Measurements from ENCODE around the gene AGO3.

Gene AGO3

DNA sequence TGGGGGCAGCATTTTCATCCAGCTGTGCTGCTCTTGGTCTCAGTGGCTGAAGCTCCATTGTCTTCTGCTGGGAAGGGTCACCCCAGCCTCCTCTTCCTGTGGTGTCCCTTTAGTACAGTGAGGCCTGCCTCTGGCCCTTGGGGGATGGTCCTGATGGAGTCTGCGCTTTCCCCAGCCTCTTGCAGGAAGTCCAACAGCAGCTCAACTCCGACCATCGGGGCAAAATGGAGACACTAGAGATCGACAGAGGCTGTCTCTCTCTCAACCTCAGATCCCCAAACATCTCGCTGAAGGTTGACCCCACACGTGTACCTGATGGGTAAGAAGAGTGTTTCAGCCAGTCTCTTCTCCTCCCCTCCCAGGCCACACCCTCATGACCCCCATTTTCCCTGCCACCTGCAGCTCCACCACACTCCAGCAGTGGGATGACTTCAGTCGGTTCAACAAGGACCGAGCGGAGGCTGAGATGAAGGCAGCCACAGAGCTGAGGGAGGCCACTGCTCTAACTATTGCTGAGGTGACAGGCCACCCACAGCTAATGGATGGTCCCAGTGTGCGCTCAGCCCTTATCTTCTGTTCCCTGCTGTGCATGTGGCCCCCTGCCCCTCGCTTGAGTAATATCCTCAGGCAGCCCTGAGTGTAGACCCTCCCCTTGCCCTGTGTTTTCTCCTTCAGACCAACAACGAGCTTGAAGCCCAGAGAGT is 155.8 kb downstream of the AGO3 start:
- no peak for TF ChIP-seq CTCF (IDR thresholded peaks at IDR 0.05)

DNA sequence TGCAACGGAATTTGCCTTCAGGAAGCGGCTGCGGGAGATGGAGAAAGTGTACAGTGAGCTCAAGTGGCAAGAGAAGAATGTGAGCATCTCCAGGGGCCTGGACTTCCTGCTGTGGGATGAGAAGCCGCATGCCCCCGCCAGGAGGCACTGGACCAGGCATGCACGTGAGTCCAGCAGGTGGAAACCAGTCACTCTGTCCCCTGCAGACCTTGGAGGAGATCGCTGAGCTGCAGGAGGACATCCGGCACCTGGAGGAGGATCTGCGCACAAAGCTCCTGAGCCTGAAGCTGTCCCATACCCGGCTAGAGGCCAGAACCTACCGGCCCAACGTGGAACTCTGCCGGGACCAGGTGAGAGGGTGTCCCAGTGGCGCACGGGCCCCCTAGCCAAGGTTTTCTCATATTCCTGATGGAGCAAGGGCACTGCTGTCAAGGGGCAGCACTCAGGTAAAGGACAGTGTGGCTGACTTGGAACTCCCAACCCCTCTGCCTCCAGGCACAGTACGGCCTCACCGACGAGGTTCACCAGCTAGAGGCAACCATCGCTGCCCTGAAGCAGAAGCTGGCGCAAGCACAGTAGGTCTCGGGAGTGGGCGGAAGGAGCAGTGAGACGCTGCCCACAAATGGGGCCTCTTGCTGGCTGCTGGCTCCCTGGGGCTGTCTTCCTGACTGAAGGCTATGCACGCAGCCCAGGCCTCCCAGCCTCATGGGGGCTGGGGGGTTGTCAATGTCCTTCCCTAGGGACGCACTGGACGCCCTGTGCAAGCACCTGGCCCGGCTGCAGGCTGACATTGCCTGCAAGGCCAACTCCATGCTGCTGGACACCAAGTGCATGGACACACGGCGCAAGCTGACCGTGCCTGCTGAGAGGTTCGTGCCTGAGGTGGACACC is 156.6 kb downstream of the AGO3 start:
- TF ChIP-seq CTCF (IDR thresholded peaks at IDR 0.05) = no peak

DNA sequence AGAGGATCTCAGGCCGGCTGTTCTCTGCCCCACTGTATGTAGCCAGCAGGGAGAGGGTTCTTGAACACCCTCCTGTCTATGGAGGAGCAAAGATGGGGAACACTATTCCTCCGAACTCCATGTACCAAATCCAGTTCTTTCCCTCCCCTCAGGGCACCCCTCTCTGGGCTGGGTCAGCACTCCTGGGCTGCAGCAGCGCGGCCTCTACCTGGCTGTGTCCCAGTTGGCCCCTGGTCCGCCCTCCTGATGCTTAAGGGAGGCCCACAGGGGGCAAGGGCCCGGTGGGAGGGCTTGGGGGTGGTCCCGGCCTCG is 157.3 kb downstream of the AGO3 start:
- no peak for TF ChIP-seq CTCF (IDR thresholded peaks at IDR 0.05)

- TF ChIP-seq CTCF (IDR thresholded peaks at IDR 0.05) = peak; percentile 98
These were observed 157.9 kb downstream of the AGO3 start, which contains the start of gene ADPRS for GRCh38 chr1:36088577-36089392. TSS of gene ADPRS (plus strand) at chr1:36088892. CDS start at chr1:36088905, 13 bp downstream.

DNA sequence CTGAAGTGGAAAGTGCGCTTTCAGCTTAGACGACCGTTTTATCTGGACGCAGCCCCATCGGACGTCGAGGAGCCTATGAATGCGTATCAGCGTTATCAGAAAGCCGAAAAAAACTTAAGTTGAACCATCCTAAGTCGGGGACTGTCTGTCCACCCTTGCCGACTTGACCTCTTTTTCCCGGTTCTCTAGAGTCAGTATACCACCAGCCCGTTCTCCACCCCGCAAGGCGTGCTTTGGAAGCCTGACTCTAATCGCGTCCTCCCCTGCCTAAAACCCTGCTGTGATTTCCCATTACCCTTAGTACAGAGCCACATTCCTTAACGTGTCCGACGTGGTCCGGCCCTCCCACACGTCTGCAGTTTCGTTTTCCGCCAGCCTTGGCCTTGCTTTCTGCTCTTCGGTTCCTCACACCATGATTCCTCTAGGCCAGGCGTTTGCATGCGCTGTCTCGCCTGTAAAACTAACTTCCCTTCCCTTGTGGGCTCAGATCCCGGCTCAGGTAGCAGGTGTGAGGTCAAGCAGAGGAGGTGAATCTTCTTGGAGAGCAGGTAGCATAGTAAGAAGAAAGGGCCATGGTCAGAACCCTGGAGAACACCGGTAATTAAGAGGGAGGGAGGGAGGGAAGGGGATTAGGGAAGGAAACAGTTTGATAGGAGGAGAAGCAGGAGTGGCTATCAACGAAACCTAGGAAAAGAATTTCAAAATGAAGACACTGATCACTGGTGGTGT is 158.7 kb downstream of the AGO3 start:
- no peak for TF ChIP-seq CTCF (IDR thresholded peaks at IDR 0.05)

- TF ChIP-seq CTCF (IDR thresholded peaks at IDR 0.05) = no peak
These were observed 160.2 kb downstream of the AGO3 start for GRCh38 chr1:36091141-36091540.

DNA sequence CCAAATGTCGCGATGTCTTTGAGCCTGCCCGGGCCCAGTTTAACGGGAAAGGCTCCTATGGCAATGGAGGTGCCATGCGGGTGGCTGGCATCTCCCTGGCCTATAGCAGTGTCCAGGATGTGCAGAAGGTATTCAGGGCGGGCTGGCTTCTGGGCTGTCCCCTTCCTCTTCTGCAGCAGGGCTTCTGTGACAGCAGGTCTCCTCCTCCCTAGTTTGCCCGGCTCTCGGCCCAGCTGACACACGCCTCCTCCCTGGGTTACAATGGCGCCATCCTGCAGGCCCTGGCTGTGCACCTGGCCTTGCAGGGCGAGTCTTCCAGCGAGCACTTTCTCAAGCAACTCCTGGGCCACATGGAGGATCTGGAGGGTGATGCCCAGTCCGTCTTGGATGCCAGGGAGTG is 160.8 kb downstream of the AGO3 start:
- TF ChIP-seq CTCF (IDR thresholded peaks at IDR 0.05) = no peak

All from LNCAP (cell line).